ENCODE measurements around the gene DHRS4.
"Not testable (repeated sequence)": the region's sequence is repeated elsewhere in the genome, so short reads cannot be mapped to it uniquely, and the experiment has no call there.

DHRS4 gene

DNA sequence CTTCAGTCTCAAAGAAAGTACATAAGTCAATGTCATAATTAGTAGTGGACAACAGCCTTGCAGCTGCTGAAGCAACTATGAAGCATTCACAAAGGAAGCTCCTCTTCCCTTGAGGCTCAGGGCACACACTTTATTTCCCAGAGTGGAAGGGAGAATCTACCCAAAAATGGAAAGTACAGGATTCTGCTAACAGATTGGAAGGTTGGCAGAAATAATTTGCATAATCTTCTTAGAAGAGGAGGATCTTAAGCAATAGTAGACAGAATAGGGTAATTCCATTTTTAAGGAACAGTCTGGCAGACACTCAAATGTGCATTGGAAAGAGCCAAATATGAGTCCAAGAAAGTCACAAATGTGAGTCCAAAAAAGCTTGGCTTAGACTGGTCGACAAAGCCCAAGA is 37.4 kb downstream of the DHRS4 start:
- not testable (repeated sequence) for H3K4me3 ChIP-seq (ENCODE audit: low read depth, low read length); DNase-seq (ENCODE audit: low read depth)

DNA sequence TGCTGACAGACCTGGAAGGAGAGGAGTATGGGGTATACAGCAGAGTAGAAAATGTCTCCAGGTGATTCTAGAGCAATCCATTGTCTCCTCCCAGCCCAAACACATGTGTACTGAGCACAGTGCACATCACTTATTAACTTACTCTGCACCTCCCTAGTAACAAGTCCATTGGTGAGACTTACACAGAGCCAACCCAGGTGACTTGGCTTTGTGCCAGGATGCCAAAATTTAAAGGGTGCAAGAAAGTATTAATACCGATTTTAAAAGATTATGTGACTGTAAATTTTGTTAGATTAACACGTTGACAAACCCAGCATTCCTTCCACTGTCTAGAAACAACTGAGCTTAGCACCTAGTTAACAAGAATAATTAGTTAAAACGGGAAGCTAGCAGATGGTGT is 39.5 kb downstream of the DHRS4 start:
- not testable (repeated sequence) for H3K4me3 ChIP-seq (ENCODE audit: low read depth, low read length); DNase-seq (ENCODE audit: low read depth)

DNA sequence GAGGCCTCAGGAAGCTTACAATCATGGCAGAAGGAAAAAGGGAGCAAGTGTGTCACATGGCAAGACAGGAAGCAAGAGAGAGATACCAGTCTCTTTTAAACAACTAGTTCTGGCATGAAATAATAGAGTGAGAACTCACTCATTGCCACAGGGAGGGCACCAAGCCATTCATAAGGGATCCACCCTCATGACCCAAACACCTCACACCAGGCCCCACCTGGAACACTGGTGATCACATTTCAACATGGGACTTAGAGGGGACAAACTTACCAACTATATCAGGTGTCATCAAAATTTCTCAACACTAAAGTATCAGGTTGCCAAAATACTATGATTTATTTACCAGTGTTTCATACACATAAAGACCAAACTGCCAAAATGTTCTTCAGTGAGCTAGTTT is 42.4 kb downstream of the DHRS4 start:
- H3K4me3 ChIP-seq (ENCODE audit: low read depth, low read length); DNase-seq (ENCODE audit: low read depth): not testable (repeated sequence)

DNA sequence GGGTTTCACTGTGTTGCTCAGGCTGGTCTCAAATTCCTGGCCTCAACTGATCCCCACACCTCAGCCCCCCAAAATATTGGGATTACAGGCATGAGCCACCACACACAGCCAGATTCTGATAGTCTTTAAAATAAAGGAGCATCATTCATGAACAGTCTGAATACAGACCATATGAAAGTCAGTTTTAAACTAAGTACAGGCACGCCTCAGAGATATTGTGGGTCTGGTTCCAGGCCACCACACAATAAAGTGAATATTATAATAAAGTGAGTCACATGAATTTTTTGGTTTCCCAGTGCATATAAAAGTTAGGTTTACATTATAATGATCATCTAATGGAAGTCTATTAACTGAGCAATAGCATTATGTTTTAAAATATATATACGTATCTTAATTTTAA is 43.3 kb downstream of the DHRS4 start:
- not testable (repeated sequence) for DNase-seq (ENCODE audit: low read depth); H3K4me3 ChIP-seq (ENCODE audit: low read depth, low read length)

DNA sequence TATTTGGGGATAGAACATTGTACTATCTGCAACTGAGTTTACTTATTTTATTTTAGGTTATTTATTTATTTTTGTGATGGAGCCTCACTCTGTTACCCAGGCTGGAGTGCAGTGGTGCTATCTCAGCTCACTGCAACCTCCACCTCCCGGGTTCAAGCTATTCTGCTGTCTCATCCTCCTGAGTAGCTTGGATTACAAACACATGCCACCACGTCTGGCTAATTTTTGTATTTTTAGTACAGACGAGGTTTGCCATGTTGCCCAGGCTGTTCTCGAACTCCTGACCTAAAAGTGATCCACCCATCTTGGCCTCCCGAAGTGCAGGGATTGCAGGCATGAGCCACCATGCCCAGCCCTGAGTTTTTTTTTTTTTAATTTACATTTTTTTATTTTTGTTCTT is 46.1 kb downstream of the DHRS4 start:
- H3K4me3 ChIP-seq (ENCODE audit: low read depth, low read length); DNase-seq (ENCODE audit: low read depth): not testable (repeated sequence)

DNA sequence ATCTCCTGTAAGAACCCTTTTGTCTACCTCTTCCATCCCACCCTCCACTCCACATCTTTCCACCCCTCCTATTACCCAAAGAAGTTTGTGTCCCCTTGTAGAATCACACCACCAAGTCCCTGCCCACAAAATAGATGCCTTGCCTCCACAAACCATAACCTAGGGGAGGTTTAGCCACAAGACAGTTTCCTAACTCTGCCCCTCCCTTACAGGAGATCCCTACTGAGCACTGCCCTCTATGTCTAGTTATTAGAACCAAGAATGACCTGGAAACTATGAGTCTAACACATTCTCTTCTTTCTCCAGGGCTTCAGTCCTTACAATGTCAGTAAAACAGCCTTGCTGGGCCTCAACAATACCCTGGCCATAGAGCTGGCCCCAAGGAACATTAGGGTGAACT is 47.5 kb downstream of the DHRS4 start:
- not testable (repeated sequence) for H3K4me3 ChIP-seq (ENCODE audit: low read depth, low read length)
- DNase-seq (ENCODE audit: low read depth), result peak; percentile 50

DNA sequence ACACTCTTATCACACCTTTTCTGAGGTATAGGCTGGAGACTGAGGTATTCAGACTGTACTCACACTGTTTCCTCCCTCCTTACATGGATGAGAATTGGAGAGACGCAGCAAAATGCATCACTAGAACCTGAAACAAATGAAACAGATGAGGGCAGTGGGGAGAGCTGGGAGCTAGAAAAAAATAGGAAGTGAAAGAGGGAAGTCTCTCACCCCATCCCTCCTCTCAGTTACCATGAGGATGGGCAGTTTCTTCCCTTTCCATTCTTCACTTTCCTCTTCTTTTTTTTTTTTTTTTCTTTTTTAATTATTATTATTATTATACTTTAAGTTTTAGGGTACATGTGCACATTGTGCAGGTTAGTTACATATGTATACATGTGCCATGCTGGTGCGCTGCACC is 48.1 kb downstream of the DHRS4 start:
- not testable (repeated sequence) for H3K4me3 ChIP-seq (ENCODE audit: low read depth, low read length)
- DNase-seq (ENCODE audit: low read depth), result peak; percentile 54

DNA sequence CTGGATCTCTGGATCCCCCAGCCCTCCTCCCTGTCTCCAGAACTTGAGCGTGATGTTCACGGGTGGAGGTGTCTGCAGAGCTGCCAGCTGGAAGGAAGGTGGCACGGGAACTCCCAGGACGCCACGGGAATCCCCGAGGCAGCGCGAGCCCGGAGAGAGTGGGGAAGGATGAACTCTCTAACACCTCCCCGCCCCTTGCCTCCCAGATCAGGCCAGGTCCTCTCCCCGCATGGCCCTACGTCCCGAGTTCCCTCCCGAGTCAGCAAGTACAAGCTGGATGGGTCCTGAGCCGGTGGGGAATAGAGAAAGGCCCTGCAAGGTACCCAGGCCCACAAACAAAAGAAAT is 52.9 kb downstream of the DHRS4 start:
- not testable (repeated sequence) for DNase-seq (ENCODE audit: low read depth); H3K4me3 ChIP-seq (ENCODE audit: low read depth, low read length)

DNA sequence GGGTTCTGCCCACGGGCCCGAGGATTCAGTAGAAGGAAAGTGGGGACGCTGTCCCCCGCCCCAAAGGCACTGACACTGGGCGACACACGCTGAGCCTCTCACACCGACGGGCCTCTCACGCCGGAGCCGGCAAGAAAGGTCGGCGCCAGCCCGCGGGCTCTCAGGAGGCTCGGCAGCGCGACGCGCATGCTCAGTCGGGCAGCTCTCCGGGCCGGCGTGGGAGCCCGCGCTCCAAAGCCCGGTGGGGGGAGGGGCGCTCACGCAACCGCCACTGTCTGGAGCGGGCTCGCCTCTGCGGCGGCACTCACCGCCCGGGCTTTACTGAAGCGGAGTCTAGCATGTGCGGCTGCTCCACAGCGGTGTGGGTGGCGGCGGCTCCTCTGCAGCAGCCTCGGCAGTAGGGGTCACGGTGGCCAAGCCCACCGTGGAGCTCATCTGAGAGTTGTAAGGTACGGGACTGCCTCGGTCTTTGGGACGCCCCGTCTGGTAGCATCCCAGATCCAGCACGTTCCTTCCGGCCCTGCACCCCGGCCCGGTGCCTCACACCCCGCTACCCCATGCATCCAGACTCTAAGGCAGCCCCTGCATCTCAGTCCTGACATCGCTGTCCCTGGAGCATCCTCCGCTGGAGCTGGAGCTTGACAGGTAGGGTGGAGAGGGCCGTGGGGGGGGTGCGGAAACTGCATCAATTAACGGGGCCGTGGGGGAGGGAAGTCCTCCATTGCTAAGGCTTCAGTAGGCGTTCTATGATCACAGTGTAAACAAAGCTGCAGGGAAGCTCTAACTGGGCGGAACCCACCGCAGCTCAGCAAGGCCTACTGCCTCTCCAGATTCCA is 53.5 kb downstream of the DHRS4 start:
- DNase-seq (ENCODE audit: low read depth); H3K4me3 ChIP-seq (ENCODE audit: low read depth, low read length): not testable (repeated sequence)

DNA sequence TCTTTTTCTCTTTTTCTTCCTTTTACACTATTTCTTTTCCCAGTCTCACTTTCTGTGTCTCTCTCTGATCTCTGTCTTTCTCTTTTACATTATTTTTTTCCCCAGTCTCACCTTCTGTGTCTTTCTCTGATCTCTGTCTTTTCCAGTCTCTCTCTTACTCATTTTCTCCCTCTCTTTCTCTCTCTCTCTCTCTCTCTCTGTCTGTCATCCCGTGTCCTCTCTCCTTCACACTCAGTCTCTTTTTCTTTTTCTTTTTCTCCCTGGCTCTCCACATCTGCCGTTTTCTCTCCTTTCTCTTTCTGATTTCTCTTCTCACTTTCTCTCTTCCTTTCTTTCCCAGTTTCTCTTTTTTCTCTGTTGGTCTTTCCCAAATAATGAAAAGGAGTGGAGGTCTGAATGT is 57.5 kb downstream of the DHRS4 start:
- no peak for DNase-seq (ENCODE audit: low read depth)
- TF ChIP-seq, protein P1, sequence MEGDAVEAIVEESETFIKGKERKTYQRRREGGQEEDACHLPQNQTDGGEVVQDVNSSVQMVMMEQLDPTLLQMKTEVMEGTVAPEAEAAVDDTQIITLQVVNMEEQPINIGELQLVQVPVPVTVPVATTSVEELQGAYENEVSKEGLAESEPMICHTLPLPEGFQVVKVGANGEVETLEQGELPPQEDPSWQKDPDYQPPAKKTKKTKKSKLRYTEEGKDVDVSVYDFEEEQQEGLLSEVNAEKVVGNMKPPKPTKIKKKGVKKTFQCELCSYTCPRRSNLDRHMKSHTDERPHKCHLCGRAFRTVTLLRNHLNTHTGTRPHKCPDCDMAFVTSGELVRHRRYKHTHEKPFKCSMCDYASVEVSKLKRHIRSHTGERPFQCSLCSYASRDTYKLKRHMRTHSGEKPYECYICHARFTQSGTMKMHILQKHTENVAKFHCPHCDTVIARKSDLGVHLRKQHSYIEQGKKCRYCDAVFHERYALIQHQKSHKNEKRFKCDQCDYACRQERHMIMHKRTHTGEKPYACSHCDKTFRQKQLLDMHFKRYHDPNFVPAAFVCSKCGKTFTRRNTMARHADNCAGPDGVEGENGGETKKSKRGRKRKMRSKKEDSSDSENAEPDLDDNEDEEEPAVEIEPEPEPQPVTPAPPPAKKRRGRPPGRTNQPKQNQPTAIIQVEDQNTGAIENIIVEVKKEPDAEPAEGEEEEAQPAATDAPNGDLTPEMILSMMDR (IDR thresholded peaks at IDR 0.05; ENCODE audit: low read depth, low read length), result no peak
- TF ChIP-seq POLR2A (IDR thresholded peaks at IDR 0.05; ENCODE audit: extremely low read depth, insufficient read length) (no peak), MYC (IDR thresholded peaks at IDR 0.05; ENCODE audit: low read depth, low read length) (no peak)
- TF ChIP-seq, protein P2, sequence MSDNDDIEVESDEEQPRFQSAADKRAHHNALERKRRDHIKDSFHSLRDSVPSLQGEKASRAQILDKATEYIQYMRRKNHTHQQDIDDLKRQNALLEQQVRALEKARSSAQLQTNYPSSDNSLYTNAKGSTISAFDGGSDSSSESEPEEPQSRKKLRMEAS (IDR thresholded peaks at IDR 0.05; ENCODE audit: low read depth, low read length), result no peak
- no peak overlapping the region for H3K4me3 ChIP-seq (ENCODE audit: low read depth, low read length)

DNA sequence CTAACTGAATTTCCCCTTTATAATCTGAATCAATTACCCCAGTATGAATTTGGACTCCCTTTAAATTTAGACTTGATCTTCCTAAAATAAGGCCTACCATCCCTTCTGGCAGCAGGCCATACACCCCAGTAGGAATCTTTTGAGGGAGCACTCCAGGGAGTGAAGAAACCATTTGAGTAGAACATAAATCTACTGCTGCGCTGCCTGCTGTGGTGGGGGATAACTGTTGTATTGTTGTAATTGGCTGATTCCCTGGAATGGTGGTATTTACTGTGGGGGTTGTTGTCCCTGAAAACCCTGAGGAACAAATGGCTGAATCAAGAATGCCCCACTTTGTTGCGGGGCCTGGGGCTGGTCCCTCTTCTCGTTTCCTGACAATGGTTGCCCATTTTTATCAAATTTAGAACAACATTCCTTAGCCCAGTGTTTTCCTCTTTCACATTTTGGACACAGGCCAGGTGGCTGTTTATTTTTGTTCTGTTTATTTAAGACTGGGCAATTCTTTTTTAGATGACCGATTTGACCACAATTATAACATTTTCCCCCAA is 59.2 kb downstream of the DHRS4 start:
- DNase-seq (ENCODE audit: low read depth); H3K4me3 ChIP-seq (ENCODE audit: low read depth, low read length): not testable (repeated sequence)

DNA sequence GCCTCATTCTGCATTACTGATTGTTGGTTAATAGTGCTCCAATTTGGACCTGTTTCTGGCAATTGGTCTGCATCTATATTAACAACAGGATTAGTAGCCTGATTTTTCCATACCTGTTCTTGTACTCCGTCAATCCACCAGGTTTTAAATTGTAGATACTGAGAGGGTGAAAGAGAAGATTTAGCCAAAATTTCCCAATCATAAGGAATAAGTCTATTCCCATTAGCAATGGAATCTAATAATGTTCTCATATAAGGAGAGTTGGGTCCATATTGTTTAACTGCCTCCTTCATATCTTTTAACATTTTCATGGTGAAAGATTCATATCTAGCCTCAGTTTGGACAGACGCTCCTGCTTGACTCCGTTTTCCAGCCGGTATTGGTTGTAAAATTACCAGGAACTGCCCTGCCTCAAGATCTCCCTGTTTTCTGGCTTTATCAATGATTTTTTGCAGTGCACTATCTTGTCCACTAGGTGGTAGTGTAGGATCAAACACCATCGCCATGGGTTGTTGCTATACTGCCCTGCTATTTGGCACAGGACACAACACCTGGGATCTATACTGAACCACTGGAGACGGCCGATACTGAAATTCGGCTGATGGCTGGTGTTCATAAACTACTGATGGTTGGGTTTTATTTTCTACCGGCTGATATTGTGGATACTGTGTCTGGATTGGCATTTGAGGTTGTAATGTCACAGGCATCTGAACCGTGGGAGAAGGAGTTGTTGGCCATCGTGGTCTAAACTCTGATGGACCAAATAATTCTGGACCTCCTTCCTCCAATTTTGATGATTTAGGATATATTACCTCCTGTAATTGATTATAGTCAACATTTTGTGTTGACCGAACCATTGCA is 60.3 kb downstream of the DHRS4 start:
- no peak overlapping the region for H3K4me3 ChIP-seq (ENCODE audit: low read depth, low read length)
- DNase-seq (ENCODE audit: low read depth), result peak; percentile 77

DNA sequence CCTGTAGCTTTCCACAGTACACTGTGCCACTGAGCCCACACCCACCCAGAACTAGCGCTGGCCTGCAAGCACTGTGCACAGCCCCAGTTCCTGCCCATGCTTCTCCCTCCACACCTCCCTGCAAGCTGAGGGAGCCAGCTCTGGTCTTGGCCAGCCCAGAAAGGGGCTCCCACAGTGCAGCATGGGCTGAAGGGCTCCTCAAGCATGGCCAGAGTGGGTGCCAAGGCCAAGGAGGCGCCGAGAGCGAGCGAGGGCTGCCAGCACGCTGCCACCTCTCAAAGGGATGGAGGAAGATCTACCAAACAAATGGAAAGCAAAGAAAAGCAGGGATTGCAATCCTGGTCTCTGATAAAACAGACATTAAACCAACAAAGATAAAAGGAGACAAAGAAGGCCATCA is 62.2 kb downstream of the DHRS4 start:
- not testable (repeated sequence) for DNase-seq (ENCODE audit: low read depth); H3K4me3 ChIP-seq (ENCODE audit: low read depth, low read length)

More for the DNA sequence above, 60.3 kb downstream of the DHRS4 start:
- TF ChIP-seq, protein P1 (IDR thresholded peaks at IDR 0.05; ENCODE audit: low read depth, low read length), result peak; percentile 66
- TF ChIP-seq, protein P2 (IDR thresholded peaks at IDR 0.05; ENCODE audit: low read depth, low read length), result no peak

Measured in NB4 (cell line).